GM19467 (cell line): ENCODE results near the gene HPX.

Experiments
- ATAC-seq: cut with Tn5 transposase; IDR thresholded peaks from one replicate; pipeline ENCODE4 v1.9.1; 2021; ENCODE audit warnings: mild to moderate bottlenecking, moderate library complexity; ENCODE audit not compliant: unreplicated experiment

The HPX gene, protein sequence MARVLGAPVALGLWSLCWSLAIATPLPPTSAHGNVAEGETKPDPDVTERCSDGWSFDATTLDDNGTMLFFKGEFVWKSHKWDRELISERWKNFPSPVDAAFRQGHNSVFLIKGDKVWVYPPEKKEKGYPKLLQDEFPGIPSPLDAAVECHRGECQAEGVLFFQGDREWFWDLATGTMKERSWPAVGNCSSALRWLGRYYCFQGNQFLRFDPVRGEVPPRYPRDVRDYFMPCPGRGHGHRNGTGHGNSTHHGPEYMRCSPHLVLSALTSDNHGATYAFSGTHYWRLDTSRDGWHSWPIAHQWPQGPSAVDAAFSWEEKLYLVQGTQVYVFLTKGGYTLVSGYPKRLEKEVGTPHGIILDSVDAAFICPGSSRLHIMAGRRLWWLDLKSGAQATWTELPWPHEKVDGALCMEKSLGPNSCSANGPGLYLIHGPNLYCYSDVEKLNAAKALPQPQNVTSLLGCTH

GRCh38 chr11:6440906-6441358 lies at the start of gene HPX:
Gene HPX, minus strand, starts transcription at chr11:6440987. Its CDS starts 24 bp downstream, at chr11:6440963.
- no peak for ATAC-seq

GRCh38 chr11:6489306-6489705 lies 48.5 kb upstream of the HPX start:
- ATAC-seq, result no peak

GRCh38 chr11:6488821-6489220 lies 48.0 kb upstream of the HPX start:
- no peak for ATAC-seq

DNA sequence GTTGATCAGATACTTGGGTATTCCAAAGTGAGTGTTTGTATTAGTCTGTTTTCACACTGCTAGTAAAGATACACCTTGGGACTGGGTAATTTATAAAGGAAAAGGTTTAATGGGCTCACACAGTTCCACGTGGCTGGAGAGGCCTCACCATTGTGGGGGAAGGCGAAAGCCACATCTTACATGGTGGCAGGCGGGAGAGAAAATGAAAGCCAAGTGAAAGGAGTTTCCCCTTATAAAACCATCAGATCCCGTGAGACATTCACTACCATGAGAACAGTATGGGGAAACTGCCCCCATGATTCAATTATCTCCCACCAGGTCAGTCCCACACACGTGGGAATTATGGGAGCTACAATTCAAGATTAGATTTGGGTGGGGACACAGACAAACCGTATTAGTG lies 47.6 kb upstream of the HPX start:
- no peak for ATAC-seq

GRCh38 chr11:6486938-6487337 lies 46.2 kb upstream of the HPX start:
- ATAC-seq, result no peak

GRCh38 chr11:6486256-6486655 lies 45.5 kb upstream of the HPX start:
- ATAC-seq, result no peak

- ATAC-seq, result no peak
Observed at GRCh38 chr11:6485661-6486060, 44.9 kb upstream of the HPX start.

GRCh38 chr11:6483015-6483414 lies 42.2 kb upstream of the HPX start:
- no peak for ATAC-seq

- ATAC-seq, result no peak
Observed at GRCh38 chr11:6482441-6482840, 41.7 kb upstream of the HPX start.

DNA sequence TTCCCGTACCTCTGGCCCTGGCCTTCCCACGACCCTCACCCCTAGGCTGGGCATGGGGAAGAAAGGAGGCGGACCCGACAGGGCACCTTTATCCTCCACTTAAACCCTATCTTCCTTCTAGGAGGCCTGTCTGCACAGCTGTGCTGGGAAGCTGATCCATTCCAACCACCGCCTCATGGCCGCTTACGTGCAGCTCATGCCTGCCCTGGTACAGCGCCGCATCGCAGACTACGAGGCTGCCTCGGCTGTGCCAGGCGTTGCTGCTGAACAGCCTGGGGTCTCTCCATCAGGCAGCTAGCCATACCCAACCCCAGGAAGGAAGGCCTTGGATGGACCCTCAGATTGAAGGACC lies 41.1 kb upstream of the HPX start:
- ATAC-seq, result no peak

DNA sequence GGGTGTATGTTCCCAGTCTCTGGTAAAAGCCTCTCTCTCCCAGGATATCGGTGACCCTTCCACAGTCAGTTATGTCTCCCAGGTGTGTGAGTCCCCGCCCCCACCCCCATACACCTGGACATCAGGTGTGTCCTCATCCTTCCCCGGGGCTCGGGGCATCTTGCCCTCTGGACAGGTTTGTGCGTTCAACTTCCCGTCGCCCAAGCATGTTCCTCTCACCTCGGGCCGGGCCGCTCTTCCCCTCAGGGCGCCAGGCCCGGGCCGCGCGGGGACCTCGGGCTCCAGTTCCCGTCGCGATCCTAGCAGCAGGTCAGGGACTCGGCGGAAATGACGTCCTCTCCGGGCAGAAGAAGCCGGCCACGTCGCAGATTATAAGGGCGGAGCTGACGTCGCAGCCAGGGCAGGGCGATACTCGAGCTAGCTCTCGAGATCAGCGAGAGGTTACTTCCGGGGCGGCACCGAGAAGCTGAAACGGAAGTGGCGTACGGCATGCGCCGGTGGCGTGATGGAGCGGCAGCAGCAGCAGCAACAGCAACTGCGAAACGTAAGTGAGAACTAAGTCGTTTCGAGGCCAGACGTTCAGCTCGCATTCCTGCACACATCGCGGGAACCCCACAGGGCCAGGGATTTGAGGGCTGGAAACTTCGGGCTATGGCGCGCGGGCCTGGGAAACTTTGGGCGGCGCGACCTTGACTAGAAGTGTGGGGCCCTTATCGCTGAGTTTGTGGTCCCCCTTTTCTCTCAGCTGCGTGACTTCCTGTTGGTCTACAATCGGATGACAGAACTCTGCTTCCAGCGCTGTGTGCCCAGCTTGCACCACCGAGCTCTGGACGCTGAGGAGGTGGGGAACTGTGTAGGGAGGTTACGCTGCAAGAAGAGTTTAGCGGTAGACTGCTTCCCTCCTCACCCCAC lies 40.5 kb upstream of the HPX start, which contains the start of the genes ARFIP2 and TIMM10B:
TSS of gene ARFIP2 (minus strand) at position 320 of the 912 bp plus-strand sequence. CDS start 910 bp downstream, outside the sequence.
TSS of gene TIMM10B (plus strand) at position 490 of the 912 bp plus-strand sequence. CDS start at position 506, 16 bp downstream.
- peak; percentile 97 for ATAC-seq

DNA sequence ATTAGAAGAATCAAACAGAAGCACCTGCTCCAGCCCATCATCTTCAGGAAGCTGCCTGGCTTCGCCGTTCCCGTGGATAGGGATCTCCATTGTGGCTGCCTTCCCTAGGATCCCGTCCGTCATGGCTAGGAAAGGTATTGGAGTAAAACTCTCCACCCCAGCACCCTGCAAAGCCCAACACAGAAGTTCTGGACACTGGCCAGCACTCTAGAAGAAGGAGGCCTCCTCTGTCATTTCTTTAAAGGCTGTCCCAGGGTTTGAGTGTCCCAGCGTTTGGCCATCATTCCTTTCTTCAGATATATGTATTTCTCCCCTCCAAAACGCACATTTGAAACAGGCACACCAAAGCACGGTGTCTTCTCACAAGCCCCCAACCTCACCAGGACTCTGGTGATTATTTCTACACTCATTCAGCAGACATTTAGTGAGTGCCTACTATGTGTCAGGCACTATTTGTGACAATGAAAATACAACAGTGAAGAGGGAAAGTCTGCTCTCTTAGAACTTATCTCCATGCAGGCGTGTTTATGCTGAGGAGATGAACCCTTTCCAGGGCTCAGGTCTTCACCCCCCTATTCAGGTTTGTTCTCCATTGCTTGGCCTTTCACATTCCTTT lies 39.6 kb upstream of the HPX start:
- ATAC-seq, result no peak

GRCh38 chr11:6476571-6476970 lies 35.8 kb upstream of the HPX start:
- ATAC-seq, result no peak

GRCh38 chr11:6475936-6476335 lies 35.1 kb upstream of the HPX start:
- no peak for ATAC-seq

DNA sequence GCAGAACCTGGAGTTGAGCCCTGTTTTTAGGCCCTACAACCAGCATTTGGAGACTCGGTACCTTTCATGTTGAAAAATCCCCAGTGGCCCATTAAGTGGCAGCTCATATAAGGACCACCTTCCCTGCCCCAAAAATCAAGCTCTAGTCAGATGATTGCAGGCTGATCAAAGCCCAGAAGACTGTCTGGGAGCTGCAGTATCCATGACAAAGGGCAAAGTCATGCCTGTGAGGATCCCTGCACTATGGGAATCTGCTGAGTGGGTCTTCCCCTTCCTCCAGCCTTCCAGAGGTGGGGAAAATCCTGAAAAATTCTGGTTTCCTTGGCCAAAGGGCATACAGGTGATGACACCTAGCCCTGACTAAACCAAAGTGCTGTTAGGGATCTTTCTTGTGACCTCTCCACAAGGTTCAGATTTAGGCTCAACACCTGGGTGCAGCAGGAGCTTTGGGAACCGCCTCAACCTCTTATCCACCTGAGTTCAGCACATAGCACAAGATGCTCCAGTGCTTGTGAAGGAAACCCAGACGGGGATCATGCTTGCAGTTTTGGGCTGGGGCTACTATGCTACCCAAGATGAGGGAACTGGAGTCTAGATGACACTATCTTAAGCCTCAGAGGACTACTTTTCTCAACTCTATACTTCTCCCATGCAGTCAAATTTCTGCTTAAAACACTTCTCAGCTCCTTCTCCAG lies 34.2 kb upstream of the HPX start:
- no peak for ATAC-seq

DNA sequence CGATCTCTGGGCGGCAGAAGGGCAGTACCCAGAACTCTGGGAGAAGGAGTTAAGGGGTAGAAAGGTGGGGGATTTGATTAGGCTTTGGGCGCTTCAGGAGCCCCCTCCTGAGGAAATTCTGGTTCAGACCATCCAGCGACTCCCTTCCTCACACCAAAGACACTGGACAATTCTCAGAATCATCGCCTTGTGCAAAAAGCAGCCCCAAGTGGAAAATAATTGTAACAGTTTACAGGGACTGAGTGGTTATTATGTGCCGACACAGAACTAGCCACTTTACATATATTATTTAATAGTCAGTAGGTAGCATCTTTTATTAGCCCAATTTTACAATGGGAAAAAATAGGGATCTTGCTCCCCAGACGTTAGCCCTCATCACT lies 33.6 kb upstream of the HPX start:
- no peak for ATAC-seq

GRCh38 chr11:6473451-6474412 lies 32.9 kb upstream of the HPX start, which contains the start of gene TRIM3:
Gene TRIM3, minus strand, starts transcription at chr11:6473941. Its CDS starts 8,246 bp downstream, at chr11:6465695.
- ATAC-seq, result peak; percentile 60

- no peak for ATAC-seq
Observed at GRCh38 chr11:6472934-6473333, 32.1 kb upstream of the HPX start.

- ATAC-seq, result no peak
Observed at GRCh38 chr11:6469599-6469998, 28.8 kb upstream of the HPX start.
